ENCODE measurements around the gene GASK1A. TPM values are rescaled to one million over a fixed set of nuclear protein-coding genes. Genes with fewer than 3 reads are reported as not detected.

GASK1A gene
- total and polyA plus RNA-seq, 2 donors from 2014 or later = 2.3 to 7.3 TPM

DNA sequence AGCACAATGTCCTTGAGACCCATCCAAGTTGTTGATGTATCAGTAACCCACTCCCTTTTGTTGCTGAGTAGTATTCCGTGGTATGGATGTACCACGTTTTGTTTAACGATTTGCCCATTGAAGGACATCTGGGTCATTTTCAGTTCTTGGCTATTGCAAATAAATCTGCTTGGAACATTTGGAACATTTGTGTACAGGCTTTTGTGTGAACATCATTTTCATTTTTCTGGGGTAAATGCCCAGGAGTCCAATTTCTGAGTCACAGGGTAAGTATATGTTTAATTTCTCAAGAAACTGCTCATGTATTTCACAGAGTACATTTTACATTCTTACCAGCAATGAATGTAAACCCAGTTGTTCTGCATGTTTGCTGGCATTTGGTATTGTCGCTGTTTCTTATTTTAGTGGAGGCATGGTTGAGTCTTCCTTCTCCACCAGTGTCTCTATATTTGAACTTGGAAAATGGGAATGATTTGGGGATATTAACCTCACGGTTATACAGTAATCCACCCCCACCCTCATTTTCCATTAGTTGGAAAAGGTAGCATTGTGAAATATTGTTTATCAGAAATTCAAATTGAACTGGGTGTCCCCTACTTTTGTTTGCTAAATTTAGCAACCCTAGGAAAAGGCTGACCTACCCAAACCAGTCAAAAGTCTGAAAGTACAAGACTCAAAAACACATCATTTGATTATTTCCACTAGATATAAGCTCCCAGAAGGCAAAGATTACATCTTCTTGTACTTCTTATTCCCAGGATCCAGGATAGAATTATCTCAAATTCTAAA is 96.0 kb downstream of the GASK1A start:
- H3K4me1 ChIP-seq (ENCODE audit: control insufficient read depth in 2 of 3, insufficient read depth in 2 of 3, low read depth in 1 of 3, low read length in 3 of 3) = no peaks in the 10 kb centered on the region
- no peak overlapping the region for H3K4me3 ChIP-seq (ENCODE audit: low read length in 3 of 3)
- intact Hi-C loops (cut with DNase I) = no loop called here
- DNase-seq (no peak), FAIRE-seq (no peak)
- no peaks in the 10 kb centered on the region for H3K9me3 ChIP-seq (ENCODE audit: control insufficient read depth in 2 of 3, insufficient read depth in 1 of 3, low read length in 3 of 3)
- no peak overlapping the region for H3K27ac ChIP-seq (ENCODE audit: low read depth in 2 of 2, low read length in 2 of 2)
- no peak overlapping the region for H3K9ac ChIP-seq (ENCODE audit: low read length in 3 of 3)
- TF ChIP-seq, protein P1, sequence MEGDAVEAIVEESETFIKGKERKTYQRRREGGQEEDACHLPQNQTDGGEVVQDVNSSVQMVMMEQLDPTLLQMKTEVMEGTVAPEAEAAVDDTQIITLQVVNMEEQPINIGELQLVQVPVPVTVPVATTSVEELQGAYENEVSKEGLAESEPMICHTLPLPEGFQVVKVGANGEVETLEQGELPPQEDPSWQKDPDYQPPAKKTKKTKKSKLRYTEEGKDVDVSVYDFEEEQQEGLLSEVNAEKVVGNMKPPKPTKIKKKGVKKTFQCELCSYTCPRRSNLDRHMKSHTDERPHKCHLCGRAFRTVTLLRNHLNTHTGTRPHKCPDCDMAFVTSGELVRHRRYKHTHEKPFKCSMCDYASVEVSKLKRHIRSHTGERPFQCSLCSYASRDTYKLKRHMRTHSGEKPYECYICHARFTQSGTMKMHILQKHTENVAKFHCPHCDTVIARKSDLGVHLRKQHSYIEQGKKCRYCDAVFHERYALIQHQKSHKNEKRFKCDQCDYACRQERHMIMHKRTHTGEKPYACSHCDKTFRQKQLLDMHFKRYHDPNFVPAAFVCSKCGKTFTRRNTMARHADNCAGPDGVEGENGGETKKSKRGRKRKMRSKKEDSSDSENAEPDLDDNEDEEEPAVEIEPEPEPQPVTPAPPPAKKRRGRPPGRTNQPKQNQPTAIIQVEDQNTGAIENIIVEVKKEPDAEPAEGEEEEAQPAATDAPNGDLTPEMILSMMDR (IDR thresholded peaks at IDR 0.05; ENCODE audit: borderline replicate concordance, extremely low read depth, insufficient read depth) = no peak
- peaks cover 2 to 10% (median 6%) of the 10 kb centered on the region in 3 donors for H3K36me3 ChIP-seq (ENCODE audit: control insufficient read depth in 2 of 3, insufficient read depth in 3 of 3, low read length in 3 of 3)
- H3K27me3 ChIP-seq (ENCODE audit: control insufficient read depth, insufficient read depth, low read length) = no peaks in the 10 kb centered on the region

DNA sequence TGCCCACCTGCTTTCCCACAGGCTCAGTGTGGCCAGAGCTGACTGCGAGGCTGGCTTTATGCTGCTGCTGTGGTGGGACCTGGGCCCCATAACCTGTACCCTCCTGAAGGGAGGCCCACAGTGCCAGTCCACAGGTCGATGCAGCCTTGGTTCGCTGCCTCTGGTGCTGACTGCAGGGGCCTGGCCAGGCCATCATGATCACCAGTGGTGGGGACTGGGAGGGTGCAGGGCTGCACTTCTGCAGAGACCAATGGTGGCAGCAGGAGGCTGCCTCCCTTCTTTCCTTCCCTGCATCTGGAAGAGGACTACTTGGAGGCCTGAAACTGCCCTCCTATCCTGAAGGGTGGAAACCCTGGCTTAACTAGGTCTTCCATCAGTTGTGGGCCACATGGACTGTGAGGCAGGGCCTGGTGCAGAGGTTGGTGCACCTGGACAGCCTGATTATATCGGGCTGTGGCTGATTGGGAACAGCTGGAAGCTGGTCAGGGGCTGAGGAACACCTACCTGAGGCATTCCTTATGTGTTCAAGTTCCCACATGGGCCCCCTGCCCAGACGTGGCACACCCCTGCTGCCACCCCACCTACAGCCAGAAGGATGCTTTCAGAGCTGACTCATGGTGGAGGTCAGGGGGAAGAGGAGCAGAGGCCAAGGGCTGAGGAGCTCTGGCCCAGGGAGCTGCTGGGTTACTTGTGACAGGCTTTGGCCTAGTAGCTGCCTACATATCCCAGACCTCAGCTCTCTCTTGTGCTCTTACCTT is 97.0 kb downstream of the GASK1A start:
- Histone ChIP-seq H3K9ac (ENCODE audit: low read length in 3 of 3) (no peak overlapping the region), H3K27me3 (ENCODE audit: control insufficient read depth, insufficient read depth, low read length) (no peaks in the 10 kb centered on the region), H3K4me3 (ENCODE audit: low read length in 3 of 3) (no peak overlapping the region), H3K4me1 (ENCODE audit: control insufficient read depth in 2 of 3, insufficient read depth in 2 of 3, low read depth in 1 of 3, low read length in 3 of 3) (no peaks in the 10 kb centered on the region), H3K27ac (ENCODE audit: low read depth in 2 of 2, low read length in 2 of 2) (no peak overlapping the region), H3K36me3 (ENCODE audit: control insufficient read depth in 2 of 3, insufficient read depth in 3 of 3, low read length in 3 of 3) (peaks cover 2 to 14% (median 13%) of the 10 kb centered on the region in 3 donors), H3K9me3 (ENCODE audit: control insufficient read depth in 2 of 3, insufficient read depth in 1 of 3, low read length in 3 of 3) (no peaks in the 10 kb centered on the region)
- intact Hi-C loops (cut with DNase I) = no loop called here
- no peak for DNase-seq
- no peak for FAIRE-seq
- TF ChIP-seq, protein P1 (IDR thresholded peaks at IDR 0.05; ENCODE audit: borderline replicate concordance, extremely low read depth, insufficient read depth) = no peak

DNA sequence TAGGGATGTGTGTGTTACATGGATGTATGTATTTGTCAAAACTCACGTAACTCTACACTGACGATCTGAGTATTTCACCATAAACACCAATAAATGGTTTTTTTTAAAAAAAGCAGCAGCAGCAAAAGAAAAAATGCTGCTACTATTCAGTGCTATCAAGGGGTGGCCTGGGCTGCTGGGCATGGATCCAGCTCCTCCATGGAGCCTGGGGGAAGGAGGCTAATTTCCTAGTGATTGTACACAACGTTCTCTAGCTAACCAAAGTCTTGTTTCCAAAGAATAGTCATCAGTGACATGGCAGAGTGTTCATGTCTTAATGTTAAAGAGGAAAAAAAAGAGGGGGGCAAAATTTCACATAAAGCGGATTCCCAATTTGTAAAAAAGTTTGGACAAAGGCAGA is 97.7 kb downstream of the GASK1A start:
- H3K9ac ChIP-seq (ENCODE audit: low read length in 3 of 3) = no peak overlapping the region
- H3K36me3 ChIP-seq (ENCODE audit: control insufficient read depth in 2 of 3, insufficient read depth in 3 of 3, low read length in 3 of 3) = peaks cover 2 to 14% (median 13%) of the 10 kb centered on the region in 3 donors
- no peaks in the 10 kb centered on the region for H3K4me1 ChIP-seq (ENCODE audit: control insufficient read depth in 2 of 3, insufficient read depth in 2 of 3, low read depth in 1 of 3, low read length in 3 of 3)
- H3K9me3 ChIP-seq (ENCODE audit: control insufficient read depth in 2 of 3, insufficient read depth in 1 of 3, low read length in 3 of 3) = no peaks in the 10 kb centered on the region
- DNase-seq (no peak), FAIRE-seq (no peak)
- H3K27me3 ChIP-seq (ENCODE audit: control insufficient read depth, insufficient read depth, low read length) = no peaks in the 10 kb centered on the region
- TF ChIP-seq, protein P1 (IDR thresholded peaks at IDR 0.05; ENCODE audit: borderline replicate concordance, extremely low read depth, insufficient read depth) = no peak
- no peak overlapping the region for H3K4me3 ChIP-seq (ENCODE audit: low read length in 3 of 3)
- intact Hi-C loops (cut with DNase I) = no loop called here
- no peak overlapping the region for H3K27ac ChIP-seq (ENCODE audit: low read depth in 2 of 2, low read length in 2 of 2)

All from kidney (tissue), 14 donors.